GM21723 (cell line): ENCODE results near the gene MDFIC2.
"Not testable (repeated sequence)": the region's sequence is repeated elsewhere in the genome, so short reads cannot be mapped to it uniquely, and the experiment has no call there.

ENCODE experiments used
- ATAC-seq: cut with Tn5 transposase; IDR thresholded peaks from one replicate; pipeline ENCODE4 v1.9.1; 2021; ENCODE audit warnings: mild to moderate bottlenecking, moderate library complexity; ENCODE audit not compliant: unreplicated experiment

Gene MDFIC2

GRCh38 chr3:70264122-70264780, 48.2 kb downstream of the MDFIC2 start:
- ATAC-seq, result no peak

- ATAC-seq, result no peak
Measured at GRCh38 chr3:70261283-70261682, 51.2 kb downstream of the MDFIC2 start.

- no peak for ATAC-seq
Measured at GRCh38 chr3:70256566-70256965, 55.9 kb downstream of the MDFIC2 start.

- ATAC-seq, result no peak
Measured at GRCh38 chr3:70250492-70250891, 61.9 kb downstream of the MDFIC2 start.

DNA sequence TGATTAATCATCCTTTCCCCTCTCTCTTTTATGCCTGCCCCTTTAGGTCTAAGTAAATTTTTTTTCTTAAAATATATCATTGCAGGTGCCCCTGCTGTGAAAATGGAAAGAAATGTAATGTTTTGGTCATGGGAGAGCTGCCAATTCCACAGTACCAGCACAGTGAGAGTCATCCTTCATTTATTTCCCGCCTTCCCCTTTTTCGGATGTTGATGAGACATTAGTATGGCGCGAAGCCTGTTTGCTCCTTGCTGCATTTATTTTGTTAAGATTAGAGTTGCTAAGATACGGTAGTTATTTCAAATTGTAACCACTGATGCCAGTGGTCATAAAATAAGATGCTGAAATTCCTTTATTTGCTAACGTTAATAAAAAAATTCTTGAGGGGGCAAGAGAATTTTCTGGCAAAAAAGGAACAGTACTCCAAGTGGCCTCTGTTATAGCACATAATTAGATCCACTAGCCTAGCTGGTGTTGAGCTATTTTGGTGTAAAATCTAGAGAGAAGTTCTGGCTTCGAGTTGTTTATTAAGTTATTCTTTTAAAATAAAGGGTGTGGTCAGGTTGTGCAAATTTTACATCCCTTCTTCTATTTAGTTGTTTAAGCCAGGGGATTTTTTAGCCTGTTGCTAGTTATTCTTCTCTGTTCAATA, 62.8 kb downstream of the MDFIC2 start:
- ATAC-seq, result no peak

- no peak for ATAC-seq
Measured at GRCh38 chr3:70248856-70249255, 63.6 kb downstream of the MDFIC2 start.

DNA sequence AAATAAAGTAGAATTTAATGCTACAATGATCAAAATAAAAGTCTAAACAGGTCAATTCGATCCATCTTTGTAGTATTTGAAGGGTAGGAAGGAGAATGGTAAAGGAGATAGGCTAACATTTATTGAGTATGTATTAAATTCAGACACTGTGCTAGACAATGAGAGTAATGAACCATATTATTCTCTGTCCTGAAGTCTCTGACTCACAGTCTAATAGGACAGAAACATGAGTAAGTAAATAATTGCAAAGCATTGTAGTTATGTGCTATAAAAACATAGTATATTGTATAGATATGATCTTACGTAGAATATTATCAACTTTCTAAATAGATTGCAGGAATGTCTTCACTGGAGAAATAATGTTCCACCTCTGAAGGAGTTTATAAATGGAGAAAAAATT, 64.5 kb downstream of the MDFIC2 start:
- no peak for ATAC-seq

GRCh38 chr3:70245746-70246525, 66.5 kb downstream of the MDFIC2 start:
- no peak for ATAC-seq

DNA sequence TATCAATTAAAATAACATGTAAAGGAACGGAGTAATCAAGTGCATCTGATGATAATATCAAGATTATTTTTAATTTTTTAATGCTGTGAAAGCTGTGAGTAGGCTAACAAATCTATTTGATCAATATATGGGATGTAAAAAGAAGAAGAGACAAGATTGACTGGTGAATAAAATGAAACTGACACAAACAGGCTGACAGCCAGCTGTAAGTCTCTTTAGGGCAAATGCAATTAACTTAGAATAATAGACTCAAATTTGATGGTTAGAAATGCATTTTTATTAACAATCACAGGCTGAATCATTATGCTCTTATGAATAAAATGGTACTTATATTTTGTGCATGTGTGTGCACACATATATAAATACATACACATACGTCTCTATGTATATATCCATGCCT, 68.0 kb downstream of the MDFIC2 start:
- no peak for ATAC-seq

GRCh38 chr3:70242297-70242882, 70.0 kb downstream of the MDFIC2 start:
- ATAC-seq, result no peak

- no peak for ATAC-seq
Measured at GRCh38 chr3:70233812-70234211, 78.6 kb downstream of the MDFIC2 start.

DNA sequence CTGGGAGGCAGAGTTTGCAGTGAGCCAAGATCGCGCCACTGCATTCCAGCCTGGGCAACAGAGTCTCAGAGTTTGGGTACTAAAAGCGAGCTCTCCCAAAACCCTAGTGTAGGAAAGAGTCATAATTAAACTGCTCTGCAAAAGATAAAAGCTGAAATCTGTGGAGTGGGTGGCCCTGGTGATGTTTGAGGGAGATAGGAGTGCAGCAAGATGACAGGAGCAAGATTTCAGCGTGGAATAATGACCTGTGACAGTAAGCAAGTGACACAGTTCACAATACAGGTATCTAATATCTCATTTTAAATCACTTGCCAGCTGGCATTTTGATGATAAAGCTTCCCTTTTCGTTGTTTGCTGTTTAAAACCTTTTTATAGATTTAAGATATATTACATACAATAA, 79.3 kb downstream of the MDFIC2 start:
- ATAC-seq, result no peak

GRCh38 chr3:70231266-70231701, 81.2 kb downstream of the MDFIC2 start:
- ATAC-seq, result no peak

DNA sequence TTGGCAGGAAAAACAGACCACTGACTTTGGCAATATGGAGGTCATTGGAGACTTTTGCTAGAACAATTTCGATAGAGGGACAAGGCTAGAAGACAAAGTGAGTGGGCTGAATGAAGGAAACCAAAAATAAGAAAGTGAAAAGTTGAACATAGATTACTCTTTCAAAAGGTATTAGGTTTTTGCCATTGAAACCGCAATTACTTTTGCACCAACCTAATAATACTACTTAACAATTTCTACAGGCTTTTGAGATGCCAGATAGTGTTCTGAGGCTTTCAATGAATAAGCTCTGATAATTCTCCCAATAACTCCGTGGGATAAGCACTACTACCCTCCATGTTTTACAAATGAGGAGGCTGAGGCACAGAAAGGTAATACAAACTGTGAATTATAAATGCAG, 85.0 kb downstream of the MDFIC2 start:
- no peak for ATAC-seq

DNA sequence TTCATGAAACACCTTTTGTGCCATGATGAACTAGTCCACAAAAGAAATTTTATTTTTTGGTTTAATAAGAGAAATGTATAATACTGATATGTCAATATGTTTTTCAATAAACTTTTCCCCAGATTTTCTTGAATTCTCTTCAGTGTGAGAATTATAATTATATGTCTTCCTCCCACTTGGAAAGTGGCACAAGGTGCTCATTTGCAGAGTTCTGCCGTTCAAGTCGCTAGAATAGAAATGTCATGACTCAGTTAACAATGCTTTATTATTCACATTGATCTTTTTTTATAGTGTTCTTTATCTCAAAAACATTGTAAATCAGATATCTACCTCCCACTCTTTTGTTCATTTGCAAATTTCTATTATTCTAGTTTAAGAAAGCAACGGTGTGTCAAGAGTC, 87.3 kb downstream of the MDFIC2 start:
- ATAC-seq, result no peak

- no peak for ATAC-seq
Measured at GRCh38 chr3:70224337-70224736, 88.1 kb downstream of the MDFIC2 start.

- ATAC-seq, result no peak
Measured at GRCh38 chr3:70218471-70218870, 94.0 kb downstream of the MDFIC2 start.

GRCh38 chr3:70211274-70211673, 101.2 kb downstream of the MDFIC2 start:
- ATAC-seq, result not testable (repeated sequence)

- ATAC-seq, result no peak
Measured at GRCh38 chr3:70201975-70202374, 110.5 kb downstream of the MDFIC2 start.

GRCh38 chr3:70189884-70190473, 122.5 kb downstream of the MDFIC2 start:
- ATAC-seq, result no peak

GRCh38 chr3:70186221-70186620, 126.2 kb downstream of the MDFIC2 start:
- no peak for ATAC-seq
